Body of pancreas (tissue), 4 donors: ENCODE results near the gene SP7.

Experiments used
- CTCF ChIP-seq, 7 experiments: fragments of 450-650 bp in 4 of 7; fragments of 200-600 bp in 3 of 7; sonication (generic) in 3 of 7; IDR thresholded peaks; one replicate each; pipeline ENCODE4 v1.5.1; 2016 to 2019; ENCODE audit warnings: antibody characterized with exemption in 7 of 7
- POLR2A ChIP-seq, 3 donors: fragments of 450-650 bp; IDR thresholded peaks; one replicate each; pipeline ENCODE4 v1.6.1; 2016; ENCODE audit warnings: antibody characterized with exemption in 3 of 3, mild to moderate bottlenecking in 2 of 3

DNA sequence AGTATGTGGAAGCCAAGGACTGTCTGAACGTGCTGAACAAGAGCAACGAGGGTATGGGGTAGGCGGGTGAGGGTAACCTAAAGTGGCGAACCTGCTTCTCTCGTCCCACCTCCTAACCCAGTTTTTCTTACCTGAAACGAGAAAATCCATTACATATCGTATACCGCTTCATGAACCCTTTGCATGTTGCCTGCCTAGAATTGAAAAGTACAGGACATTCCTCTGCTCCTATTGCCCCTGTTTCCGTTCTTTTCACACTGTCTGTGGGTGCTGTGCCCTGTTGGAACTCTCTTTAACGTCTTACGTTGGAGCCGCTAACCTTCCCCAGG is 40.3 kb downstream of the SP7 start:
- TF ChIP-seq POLR2A (IDR thresholded peaks at IDR 0.05) (no peak), CTCF (IDR thresholded peaks at IDR 0.05) (no peak)
